HUES64 (cell line): Measurements from ENCODE around the gene BTG2.
"Not testable (repeated sequence)": the region's sequence is repeated elsewhere in the genome, so short reads cannot be mapped to it uniquely, and the experiment has no call there.

Source experiments
- H3K27ac ChIP-seq: 2 replicates; pipeline ENCODE4 v1.7.0; 2013; ENCODE audit warnings: low read depth, low read length, inconsistent platforms
- H3K27me3 ChIP-seq: 2 replicates; pipeline ENCODE4 v1.6.1; 2013; ENCODE audit warnings: mild to moderate bottlenecking, low read length; ENCODE audit not compliant: insufficient read depth
- H3K36me3 ChIP-seq: 2 replicates; pipeline ENCODE4 v1.6.1; 2013; ENCODE audit warnings: mild to moderate bottlenecking, low read length; ENCODE audit not compliant: insufficient read depth
- H3K4me1 ChIP-seq: 2 replicates; pipeline ENCODE4 v1.6.1; 2013; ENCODE audit warnings: mild to moderate bottlenecking, low read length, moderate library complexity; ENCODE audit not compliant: insufficient read depth
- H3K4me3 ChIP-seq: 2 replicates; pipeline ENCODE4 v1.5.1; 2013; ENCODE audit warnings: mild to moderate bottlenecking, low read length, moderate library complexity
- H3K9ac ChIP-seq: 2 replicates; pipeline ENCODE4 v1.6.1; 2013; ENCODE audit warnings: mild to moderate bottlenecking, low read depth, low read length
- H3K9me3 ChIP-seq: 2 replicates; pipeline ENCODE4 v1.6.1; 2013; ENCODE audit warnings: low read depth, low read length; ENCODE audit not compliant: insufficient read depth
- WGBS: fragments of 150-250, 120-280 bp; methylation state at CpG from one replicate; pipeline ENCODE4 v1.1.7; 2013; ENCODE audit warnings: missing lambda C conversion rate; 5-methylcytosine and 5-hydroxymethylcytosine counted together

The BTG2 gene

DNA sequence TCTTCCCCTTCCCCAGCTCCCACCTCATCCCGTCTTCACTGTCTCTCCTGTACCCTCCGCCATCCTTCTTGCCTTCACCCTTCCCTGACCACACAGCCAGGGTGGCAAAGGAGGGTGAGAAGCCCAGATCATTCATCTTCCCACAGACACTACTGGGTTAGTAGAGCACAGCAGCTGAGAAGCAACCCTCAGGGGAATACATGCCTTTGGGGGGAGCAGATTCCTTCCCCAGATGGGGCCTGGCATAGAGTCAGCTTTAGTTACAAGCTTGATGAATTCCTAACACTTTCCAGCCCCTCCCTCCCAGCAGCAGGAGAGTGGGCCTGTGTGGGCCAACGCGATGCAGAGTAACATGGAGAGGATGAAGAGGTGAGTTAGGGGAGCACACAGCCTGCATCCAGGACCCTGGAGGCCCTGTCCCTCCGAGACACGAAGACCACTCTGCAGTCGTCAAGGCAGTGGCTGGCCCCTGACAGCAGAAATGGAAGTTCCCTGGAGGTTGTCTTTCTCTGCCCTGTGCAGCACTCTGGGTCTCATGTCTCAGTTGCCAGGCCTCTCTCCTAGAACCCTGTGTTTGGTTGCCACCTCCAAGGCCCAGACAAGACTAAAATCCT, 8.8 kb upstream of the BTG2 start:
- no peak overlapping the region for H3K9ac ChIP-seq
- peaks cover 62% of the 10 kb centered on the region for H3K27me3 ChIP-seq
- H3K4me1 ChIP-seq: no peaks in the 10 kb centered on the region
- 91% methylated on average over 7 of the region's 7 CpGs for WGBS
- no peaks in the 10 kb centered on the region for H3K9me3 ChIP-seq
- H3K4me3 ChIP-seq: no peak overlapping the region
- H3K36me3 ChIP-seq: no peaks in the 10 kb centered on the region
- H3K27ac ChIP-seq: no peak overlapping the region

DNA sequence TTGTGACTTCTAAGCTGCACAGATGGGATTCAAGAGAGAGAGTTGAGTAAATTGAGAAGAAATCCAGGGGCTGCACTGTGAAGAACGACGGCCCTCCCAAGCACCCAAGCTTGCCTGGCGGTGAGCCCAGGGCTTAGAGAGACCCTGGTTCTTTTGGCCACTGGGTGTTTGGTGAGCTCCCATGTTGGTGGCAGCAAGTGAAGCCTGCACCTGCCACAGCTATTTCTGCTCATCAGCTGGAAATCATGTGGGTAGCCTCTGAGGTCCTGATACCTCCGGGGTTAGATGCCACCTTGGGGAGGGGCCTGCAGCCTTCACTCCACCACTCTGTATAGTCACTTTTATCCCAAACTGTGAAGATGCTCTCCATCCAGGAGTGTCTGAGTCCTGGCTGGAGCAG, 6.2 kb upstream of the BTG2 start:
- peaks cover 68% of the 10 kb centered on the region for H3K27me3 ChIP-seq
- H3K9me3 ChIP-seq: no peaks in the 10 kb centered on the region
- H3K36me3 ChIP-seq: no peaks in the 10 kb centered on the region
- no peaks in the 10 kb centered on the region for H3K4me1 ChIP-seq
- H3K27ac ChIP-seq: no peak overlapping the region
- no peak overlapping the region for H3K9ac ChIP-seq
- WGBS: 89% methylated on average over 4 of the region's 4 CpGs
- H3K4me3 ChIP-seq: no peak overlapping the region

DNA sequence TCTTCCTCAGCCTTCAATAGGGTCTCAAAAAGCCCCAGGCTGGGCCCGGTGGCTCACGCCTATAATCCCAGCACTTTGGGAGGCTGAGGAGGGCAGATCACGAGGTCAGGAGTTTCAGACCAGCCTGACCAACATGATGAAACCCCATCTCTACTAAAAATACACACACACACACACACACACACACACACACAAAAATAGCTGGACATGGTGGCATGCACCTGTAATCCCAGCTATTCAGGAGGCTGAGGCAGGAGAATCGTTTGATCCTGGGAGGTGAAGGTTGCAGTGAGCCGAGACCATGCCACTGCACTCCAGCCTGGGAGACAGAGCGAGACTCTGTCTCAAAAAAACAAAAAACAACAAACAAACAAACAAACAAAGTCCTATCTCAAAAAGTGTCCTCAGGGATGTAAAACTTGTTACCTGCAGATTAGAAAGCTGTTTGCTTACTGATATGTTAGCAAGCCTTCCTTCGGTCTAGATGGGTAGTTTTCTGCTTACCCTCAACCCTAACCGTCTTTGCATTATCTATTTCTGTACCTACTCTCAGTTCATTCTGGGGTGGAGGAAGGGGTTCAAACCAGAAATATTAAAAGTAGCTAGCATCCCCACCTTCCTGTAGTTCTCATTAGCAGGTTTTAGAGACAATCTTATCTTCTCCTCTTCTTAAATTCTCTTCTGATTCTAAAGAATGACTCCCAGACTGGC, 5.4 kb upstream of the BTG2 start:
- H3K4me3 ChIP-seq, H3K9ac ChIP-seq, H3K27ac ChIP-seq, H3K9me3 ChIP-seq, H3K36me3 ChIP-seq, H3K4me1 ChIP-seq: not testable (repeated sequence)
- H3K27me3 ChIP-seq: peaks cover 72% of the 10 kb centered on the region
- WGBS: 88% methylated on average over 8 of the region's 8 CpGs

DNA sequence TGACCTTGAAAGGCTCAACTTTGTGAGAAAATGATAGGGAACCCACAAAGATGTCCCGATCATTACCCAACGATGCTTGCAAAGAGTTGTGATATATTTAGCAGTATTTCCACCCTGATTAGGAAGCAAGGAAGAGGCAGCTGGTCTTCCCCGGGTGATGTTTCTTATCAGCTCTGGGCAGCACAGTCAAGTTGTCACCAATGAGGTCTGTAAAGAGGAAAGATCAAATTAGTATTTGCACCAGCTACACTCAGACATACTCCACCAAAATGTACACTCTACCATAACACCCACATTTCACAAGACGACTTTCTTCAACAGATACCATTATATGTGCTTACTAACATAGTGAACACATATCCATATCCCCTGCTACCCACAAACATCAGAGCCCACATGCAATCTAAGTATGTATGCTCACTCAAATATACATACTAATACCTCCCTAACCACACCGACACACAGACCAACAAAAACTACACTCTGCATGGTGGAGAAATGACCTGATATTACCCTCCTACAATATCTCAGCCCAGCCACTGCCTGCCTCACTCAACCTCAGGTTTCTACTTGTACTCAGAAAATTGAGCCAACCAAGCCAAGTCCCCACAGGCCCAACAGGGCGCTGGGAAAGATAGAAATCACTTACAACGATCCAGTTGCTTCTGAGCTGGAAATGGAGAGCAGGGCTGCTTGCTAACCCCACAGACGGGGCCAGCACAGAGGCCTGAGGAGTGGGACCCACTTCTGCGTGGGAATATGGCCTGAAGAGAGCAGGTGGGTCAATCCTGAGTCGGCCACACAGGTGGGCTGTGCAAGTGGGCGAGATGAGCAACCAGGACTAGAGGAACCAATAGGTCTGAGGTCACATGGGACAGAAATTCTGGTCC, 4.6 kb upstream of the BTG2 start:
- 90% methylated on average over 11 of the region's 11 CpGs for WGBS
- Histone ChIP-seq H3K4me1 (no peaks in the 10 kb centered on the region), H3K27ac (no peak overlapping the region), H3K27me3 (peaks cover 74% of the 10 kb centered on the region), H3K9me3 (no peaks in the 10 kb centered on the region), H3K36me3 (no peaks in the 10 kb centered on the region), H3K4me3 (no peak overlapping the region), H3K9ac (no peak overlapping the region)

DNA sequence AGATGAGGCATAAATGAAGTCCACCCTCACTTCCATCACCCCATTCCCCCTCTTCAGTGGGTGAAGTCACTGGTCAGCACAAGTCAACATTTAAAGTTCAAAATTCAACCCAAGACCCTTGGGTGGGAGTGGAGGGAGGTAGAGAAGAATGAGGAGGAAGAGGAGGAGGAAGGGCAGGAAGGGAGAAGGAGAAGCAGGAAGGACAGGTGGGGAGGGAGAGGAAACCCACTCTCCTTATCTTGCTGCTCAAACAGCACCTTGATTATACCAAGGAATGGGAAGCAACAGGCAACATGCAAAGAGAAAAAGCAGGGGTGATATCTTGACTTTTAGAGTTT, 4.0 kb upstream of the BTG2 start:
- H3K4me3 ChIP-seq: no peak overlapping the region
- H3K36me3 ChIP-seq: no peaks in the 10 kb centered on the region
- H3K27me3 ChIP-seq: peaks cover 76% of the 10 kb centered on the region
- H3K9me3 ChIP-seq: no peaks in the 10 kb centered on the region
- H3K9ac ChIP-seq: no peak overlapping the region
- H3K27ac ChIP-seq: no peak overlapping the region
- no peaks in the 10 kb centered on the region for H3K4me1 ChIP-seq

DNA sequence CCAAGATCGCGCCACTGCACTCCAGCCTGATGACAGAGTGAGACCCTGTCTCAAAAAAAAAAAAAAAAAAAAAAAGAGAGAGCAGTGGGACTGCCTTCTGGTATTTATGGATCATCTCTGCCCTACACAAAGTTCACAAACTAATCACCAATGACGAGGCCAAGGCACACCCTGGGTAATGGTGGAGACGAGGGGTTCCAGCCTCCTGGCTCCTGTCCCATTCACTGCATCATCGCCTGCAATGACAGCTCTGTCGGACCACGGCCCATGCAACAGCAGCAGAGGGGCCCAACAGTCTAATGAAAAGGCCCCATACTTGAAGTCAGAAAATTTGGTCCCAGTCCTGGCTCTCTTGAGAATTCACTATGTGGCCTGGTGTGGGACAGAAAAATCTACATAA, 2.9 kb upstream of the BTG2 start:
- Histone ChIP-seq H3K27me3 (peaks cover 79% of the 10 kb centered on the region), H3K9ac (no peak overlapping the region), H3K4me3 (no peak overlapping the region), H3K36me3 (no peaks in the 10 kb centered on the region), H3K9me3 (no peaks in the 10 kb centered on the region), H3K4me1 (peaks cover 8% of the 10 kb centered on the region; the same call in 1 of the 2 replicates), H3K27ac (no peak overlapping the region)
- WGBS: 93% methylated on average over 6 of the region's 7 CpGs

DNA sequence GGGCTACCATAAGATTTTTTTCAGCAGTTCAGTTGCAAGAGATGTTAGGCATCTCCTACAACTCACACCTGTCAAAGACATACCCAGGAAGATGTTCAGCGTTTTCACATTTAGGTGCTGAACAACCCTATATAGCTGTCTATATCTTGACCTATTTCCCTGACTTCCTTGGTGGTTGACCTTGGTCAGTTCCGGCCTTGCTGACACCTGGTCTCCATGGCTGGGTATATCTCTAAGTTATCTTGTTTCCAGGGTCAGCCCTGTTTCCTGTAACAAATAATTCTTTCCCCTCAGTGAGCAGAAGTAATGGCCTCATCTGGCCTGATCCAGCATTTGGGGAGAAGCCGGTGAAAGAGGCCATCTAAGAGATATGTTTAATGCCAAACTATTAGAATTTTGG, 2.4 kb upstream of the BTG2 start:
- Histone ChIP-seq H3K9ac (no peak overlapping the region), H3K4me1 (peaks cover 11% of the 10 kb centered on the region), H3K27ac (no peak overlapping the region), H3K9me3 (no peaks in the 10 kb centered on the region), H3K27me3 (peaks cover 82% of the 10 kb centered on the region), H3K4me3 (no peak overlapping the region), H3K36me3 (no peaks in the 10 kb centered on the region)
- 98% methylated on average over 3 of the region's 3 CpGs for WGBS

DNA sequence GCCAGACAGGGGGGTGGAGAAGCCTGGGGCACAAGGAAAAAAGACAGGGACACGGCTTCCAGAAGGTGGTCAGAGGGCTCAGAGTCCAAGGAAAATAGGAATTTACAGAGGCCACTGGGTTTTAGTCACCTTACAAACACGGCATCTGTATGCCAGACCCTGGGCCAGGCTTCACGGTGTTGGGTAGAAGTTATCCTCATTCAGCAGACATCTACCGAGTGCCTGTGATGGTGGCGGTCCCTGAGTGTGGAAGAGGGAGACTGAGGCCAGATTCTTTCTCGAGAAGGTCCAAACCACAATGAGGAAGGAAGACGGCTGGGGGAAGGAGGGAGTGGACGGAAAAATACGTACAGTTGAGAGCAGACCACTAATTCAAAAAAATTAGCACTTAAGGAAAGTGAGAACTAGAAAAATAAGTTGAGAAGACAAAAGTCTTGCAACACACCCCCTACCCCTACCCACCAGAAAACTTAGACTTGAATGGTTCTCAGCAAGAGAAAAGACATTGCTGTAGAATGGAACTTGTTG, 864 bp upstream of the BTG2 start:
- WGBS: 83% methylated on average over 7 of the region's 9 CpGs
- Histone ChIP-seq H3K36me3 (no peaks in the 10 kb centered on the region), H3K4me1 (peaks cover 26% of the 10 kb centered on the region), H3K9me3 (no peaks in the 10 kb centered on the region), H3K27me3 (peaks cover 86% of the 10 kb centered on the region), H3K27ac (no peak overlapping the region; the same call in 1 of the 2 replicates), H3K9ac (peak overlapping the region; percentile 49; the same call in 1 of the 2 replicates), H3K4me3 (peak overlapping the region; percentile 53)

DNA sequence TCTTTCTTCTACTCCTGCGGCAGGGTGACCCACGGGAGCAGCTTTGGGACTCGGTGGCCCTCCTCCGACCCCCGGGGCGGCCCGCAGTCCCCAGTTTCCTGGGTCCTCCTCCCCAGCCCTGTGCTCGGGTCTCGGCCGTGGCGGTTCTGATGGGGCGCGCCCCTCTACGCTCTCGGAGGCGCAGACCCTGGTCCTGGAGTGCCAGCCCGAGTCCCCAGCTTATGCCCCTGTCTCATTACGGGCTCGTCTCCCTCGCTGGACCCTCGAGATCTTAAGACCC, 430 bp downstream of the BTG2 start:
- no peaks in the 10 kb centered on the region for H3K9me3 ChIP-seq
- H3K27ac ChIP-seq: no peak overlapping the region
- H3K27me3 ChIP-seq: peaks cover 89% of the 10 kb centered on the region
- 1% methylated on average over 21 of the region's 21 CpGs for WGBS
- H3K36me3 ChIP-seq: no peaks in the 10 kb centered on the region
- H3K4me1 ChIP-seq: peaks cover 27% of the 10 kb centered on the region
- H3K9ac ChIP-seq: peak overlapping the region; percentile 40
- peak overlapping the region; percentile 66 for H3K4me3 ChIP-seq

DNA sequence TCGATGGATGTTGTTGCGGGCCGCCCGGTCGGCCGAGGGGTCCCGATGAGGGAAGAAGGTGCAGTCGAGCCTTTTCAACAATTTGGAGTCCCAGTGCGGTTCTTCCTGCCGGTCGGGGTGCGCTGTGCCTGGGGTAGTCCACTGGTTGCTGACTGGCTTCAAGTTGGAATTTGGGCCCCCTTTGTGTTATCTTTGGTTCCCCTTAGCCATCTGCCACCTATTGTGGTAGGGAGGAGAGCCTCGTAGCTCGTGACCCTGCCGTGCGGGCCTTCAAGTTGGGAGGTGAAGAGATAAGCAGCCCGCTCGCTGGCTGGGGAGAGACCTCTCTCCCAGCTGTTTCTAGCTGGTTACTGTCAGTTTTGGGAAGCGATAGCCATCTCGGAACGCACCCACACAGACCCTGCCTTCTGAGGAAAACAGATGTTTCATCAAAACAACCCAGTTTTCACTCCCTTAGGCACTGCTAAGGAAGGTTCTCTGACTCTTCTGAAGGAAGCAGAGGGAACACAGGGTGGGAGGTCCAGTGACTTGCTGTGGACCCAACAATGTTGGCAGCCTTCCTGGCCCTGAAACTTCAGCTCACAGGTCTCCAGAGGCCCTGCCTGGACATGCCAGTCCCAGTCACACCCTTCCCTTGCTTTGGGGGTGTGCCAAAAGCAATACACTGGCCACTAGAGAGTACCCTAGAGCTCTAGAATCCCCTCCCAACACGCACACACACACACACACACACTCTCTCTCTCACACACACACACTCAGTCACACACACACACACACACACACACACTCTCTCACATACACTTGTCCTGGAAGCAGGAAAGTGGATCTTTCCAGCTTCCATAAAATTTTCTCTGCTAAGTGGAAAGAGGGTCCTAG, 1.0 kb downstream of the BTG2 start:
- no peaks in the 10 kb centered on the region for H3K36me3 ChIP-seq
- peak overlapping the region; percentile 66 for H3K4me3 ChIP-seq
- H3K9ac ChIP-seq: peak overlapping the region; percentile 40
- peaks cover 27% of the 10 kb centered on the region for H3K4me1 ChIP-seq
- H3K27me3 ChIP-seq: peaks cover 89% of the 10 kb centered on the region
- 3% methylated on average over 22 of the region's 22 CpGs for WGBS
- H3K9me3 ChIP-seq: no peaks in the 10 kb centered on the region
- no peak overlapping the region for H3K27ac ChIP-seq
